Fibroblast of villous mesenchyme (primary cell): ENCODE data around the gene SRSF12. TPM values are rescaled to one million over a fixed set of nuclear protein-coding genes. Genes with fewer than 3 reads are reported as not detected.

Experiments
- DNase-seq: peaks from one replicate; pipeline ENCODE4 v3.0.0-alpha.2; 2010; ENCODE audit warnings: low read depth
- H3K4me3 ChIP-seq: 2 replicates; pipeline ENCODE4 v1.5.1; 2011; ENCODE audit warnings: low read depth, mild to moderate bottlenecking, low read length
- total RNA-seq: library from RNA; depleted of rRNA; stranded (reverse); fragments of >200 nt; gene quantifications from 2 replicates; pipeline ENCODE4 v1.2.3, GENCODE V29; 2012
- TF ChIP-seq, protein P1 (sequence below): IDR thresholded peaks from 2 replicates; pipeline ENCODE4 v1.5.1; 2012; ENCODE audit warnings: low read depth, mild to moderate bottlenecking, low read length; ENCODE audit not compliant: insufficient read depth

Gene SRSF12
- total RNA-seq, 1 donor, result 0.86 TPM

GRCh38 chr6:89146718-89147700 is 29.1 kb upstream of the SRSF12 start:
- TF ChIP-seq, protein P1, sequence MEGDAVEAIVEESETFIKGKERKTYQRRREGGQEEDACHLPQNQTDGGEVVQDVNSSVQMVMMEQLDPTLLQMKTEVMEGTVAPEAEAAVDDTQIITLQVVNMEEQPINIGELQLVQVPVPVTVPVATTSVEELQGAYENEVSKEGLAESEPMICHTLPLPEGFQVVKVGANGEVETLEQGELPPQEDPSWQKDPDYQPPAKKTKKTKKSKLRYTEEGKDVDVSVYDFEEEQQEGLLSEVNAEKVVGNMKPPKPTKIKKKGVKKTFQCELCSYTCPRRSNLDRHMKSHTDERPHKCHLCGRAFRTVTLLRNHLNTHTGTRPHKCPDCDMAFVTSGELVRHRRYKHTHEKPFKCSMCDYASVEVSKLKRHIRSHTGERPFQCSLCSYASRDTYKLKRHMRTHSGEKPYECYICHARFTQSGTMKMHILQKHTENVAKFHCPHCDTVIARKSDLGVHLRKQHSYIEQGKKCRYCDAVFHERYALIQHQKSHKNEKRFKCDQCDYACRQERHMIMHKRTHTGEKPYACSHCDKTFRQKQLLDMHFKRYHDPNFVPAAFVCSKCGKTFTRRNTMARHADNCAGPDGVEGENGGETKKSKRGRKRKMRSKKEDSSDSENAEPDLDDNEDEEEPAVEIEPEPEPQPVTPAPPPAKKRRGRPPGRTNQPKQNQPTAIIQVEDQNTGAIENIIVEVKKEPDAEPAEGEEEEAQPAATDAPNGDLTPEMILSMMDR, result no peak
- DNase-seq, result peak; percentile 25
- H3K4me3 ChIP-seq, result peak overlapping the region; percentile 59

DNA sequence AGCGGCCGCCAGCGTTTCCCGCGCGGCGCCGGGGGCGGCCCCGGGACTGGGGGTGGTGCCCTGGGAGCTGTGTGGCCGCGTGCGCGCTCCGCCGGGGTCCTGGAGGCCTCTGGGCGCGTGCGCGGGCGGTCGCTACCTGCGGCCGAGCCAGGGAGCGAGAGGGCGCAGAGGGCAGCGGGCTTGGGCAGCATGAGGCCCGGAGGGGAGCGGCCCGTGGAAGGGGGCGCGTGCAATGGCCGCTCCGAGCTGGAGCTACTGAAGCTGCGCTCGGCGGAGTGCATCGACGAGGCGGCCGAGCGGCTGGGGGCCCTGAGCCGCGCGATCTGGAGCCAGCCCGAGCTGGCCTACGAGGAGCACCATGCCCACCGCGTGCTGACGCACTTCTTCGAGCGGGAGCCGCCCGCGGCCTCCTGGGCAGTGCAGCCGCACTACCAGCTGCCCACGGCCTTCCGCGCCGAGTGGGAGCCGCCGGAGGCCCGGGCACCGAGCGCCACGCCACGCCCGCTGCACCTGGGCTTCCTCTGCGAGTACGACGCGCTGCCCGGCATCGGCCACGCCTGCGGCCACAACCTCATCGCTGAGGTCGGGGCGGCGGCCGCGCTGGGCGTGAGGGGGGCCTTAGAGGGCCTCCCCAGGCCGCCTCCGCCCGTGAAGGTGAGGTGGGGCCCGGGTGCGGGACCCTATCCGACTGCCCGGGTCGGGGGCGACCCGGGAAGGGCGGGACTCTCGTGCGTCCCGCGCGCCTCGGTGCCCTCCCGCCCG is 28.3 kb upstream of the SRSF12 start, which contains the start of gene PM20D2:
Gene PM20D2, plus strand, starts transcription at position 100 of the 762 bp plus-strand sequence. Its CDS starts 90 bp downstream, at position 190.
- peak; percentile 16 for DNase-seq
- TF ChIP-seq, protein P1, result no peak
- H3K4me3 ChIP-seq, result peak within 1 kb of the TSS; percentile 59

DNA sequence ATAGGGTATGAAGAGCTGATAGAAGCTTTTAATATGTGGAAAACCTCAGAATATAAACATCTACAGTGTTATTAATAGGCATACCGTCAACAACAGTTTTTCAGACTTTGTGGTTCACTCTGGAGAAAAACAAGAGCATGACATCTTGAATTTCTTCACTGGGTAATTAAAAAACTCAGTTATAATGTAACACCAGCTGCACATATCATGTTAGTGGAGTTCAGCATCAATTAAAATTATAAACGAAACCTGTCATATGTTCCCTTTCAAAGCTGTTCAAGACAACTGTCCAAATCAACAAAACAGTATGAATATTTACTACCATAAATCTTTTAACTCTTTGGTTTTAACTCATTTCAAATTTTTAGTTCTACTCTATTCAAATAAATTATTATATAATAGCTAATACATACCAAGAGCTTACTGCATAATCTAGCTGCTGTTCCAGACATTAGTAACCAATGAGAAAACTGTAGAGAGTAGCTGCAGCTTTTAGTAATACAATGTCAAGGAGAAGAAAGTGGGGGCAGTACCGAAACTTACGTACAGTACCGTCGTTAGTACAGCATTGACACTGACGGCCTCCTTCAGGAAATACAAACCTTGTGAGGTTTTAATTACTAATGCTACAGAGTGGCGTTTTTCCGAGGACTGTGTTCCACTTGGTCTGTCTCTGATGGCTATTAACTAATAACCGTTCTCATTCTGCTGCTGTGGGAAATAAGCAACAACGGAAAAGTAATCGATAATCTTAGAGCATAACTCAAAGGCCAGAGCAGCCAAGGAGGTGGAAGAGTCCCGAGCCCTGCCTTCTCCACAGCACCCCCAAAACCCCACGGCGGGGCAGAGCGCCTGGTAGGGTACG is 27.5 kb upstream of the SRSF12 start:
- peak overlapping the region; percentile 59 for H3K4me3 ChIP-seq
- TF ChIP-seq, protein P1, result no peak
- peak; percentile 70 for DNase-seq

- TF ChIP-seq, protein P1, result no peak
- DNase-seq, result peak; percentile 73
Observed at GRCh38 chr6:89144354-89144906, 26.6 kb upstream of the SRSF12 start.

DNA sequence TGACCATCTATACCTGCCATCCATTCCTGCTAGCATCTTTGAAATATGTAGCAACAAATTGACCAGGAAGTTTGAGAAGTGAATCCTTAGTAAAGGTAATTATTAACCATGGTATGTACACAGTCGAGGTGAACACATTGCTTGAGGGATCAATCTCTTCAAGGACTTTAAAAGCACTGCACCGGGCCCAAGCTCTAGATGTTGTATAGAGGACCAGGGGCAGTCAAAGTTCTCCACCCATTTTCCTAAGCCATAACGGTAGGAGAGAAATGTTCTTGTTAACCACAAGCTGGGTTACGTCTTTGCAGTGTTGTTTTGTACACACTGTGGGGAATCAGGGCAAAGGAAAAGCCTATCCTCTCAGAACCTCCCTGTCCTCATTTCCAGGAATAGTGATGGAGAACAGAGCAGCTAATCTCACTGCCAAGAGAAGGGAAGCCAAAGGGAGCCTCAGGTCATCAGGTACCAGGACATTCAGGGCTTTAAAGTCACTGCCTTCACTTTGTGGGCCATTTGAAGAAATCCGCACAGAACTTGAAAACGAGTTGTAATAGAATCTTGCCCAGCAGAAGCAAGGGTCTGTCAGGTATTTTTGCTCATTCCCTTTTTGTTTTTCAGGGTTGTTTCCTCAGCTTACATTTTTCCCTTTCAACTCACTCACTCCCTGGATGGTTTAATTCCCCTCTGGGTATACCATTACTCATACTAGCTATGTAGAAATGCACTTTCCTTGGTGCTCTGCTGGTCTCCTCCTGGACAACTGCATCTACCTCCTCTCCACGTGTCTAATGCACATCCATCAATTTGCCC is 22.7 kb upstream of the SRSF12 start:
- DNase-seq, result peak; percentile 72
- TF ChIP-seq, protein P1, result no peak

More at GRCh38 chr6:89144354-89144906, 26.6 kb upstream of the SRSF12 start:
- no peak overlapping the region for H3K4me3 ChIP-seq

More for the DNA sequence above, 22.7 kb upstream of the SRSF12 start:
- no peak overlapping the region for H3K4me3 ChIP-seq
